Tibial nerve (tissue), 4 donors: Measurements from ENCODE around the gene CACNG1. TPM values are rescaled to one million over a fixed set of nuclear protein-coding genes. Genes with fewer than 3 reads are reported as not detected.
"Not testable (repeated sequence)": the region's sequence is repeated elsewhere in the genome, so short reads cannot be mapped to it uniquely, and the experiment has no call there.

ENCODE experiments used
- DNase-seq, 2 donors: peaks; one replicate each; pipeline ENCODE4 v3.0.0-alpha.2; 2019; ENCODE audit warnings: low spot score in 2 of 2
- H3K27ac ChIP-seq, 4 donors: fragments of 200-600 bp; sonication (generic) in 3 of 4; one replicate each; pipeline ENCODE4 v1.5.1; 2017 to 2019; ENCODE audit warnings: mild to moderate bottlenecking in 1 of 4
- H3K27me3 ChIP-seq, 2 donors: fragments of 200-600 bp; sonication (generic) in 1 of 2; one replicate each; pipeline versions ENCODE4 v1.5.1 to v1.6.0; 2017 to 2019
- H3K36me3 ChIP-seq, 3 donors: fragments of 200-600 bp; sonication (generic); one replicate each; pipeline ENCODE4 v1.5.1; 2018 to 2019
- H3K4me1 ChIP-seq, 4 donors: fragments of 200-600 bp; sonication (generic) in 3 of 4; one replicate each; pipeline ENCODE4 v1.5.1; 2017 to 2019
- H3K4me3 ChIP-seq, 4 donors: fragments of 200-600 bp; sonication (generic) in 3 of 4; one replicate each; pipeline ENCODE4 v1.5.1; 2017 to 2019; ENCODE audit warnings: mild to moderate bottlenecking in 1 of 4, moderate library complexity in 1 of 4
- H3K9me3 ChIP-seq, 4 donors: fragments of 200-600 bp; sonication (generic) in 3 of 4; one replicate each; pipeline ENCODE4 v1.5.1; 2017 to 2019
- CTCF ChIP-seq, 5 experiments: fragments of 200-600 bp in 3 of 5; fragments of 450-650 bp in 2 of 5; sonication (generic) in 3 of 5; IDR thresholded peaks; one replicate each; pipeline ENCODE4 v1.5.1; 2016 to 2019; ENCODE audit warnings: antibody characterized with exemption in 5 of 5, mild to moderate bottlenecking in 3 of 5, moderate library complexity in 2 of 5
- EP300 ChIP-seq, 2 donors: sonication (generic); formaldehyde crosslinking; IDR thresholded peaks; one replicate each; pipeline ENCODE4 v1.6.1; 2017; ENCODE audit warnings: antibody characterized with exemption in 2 of 2, mild to moderate bottlenecking in 1 of 2
- POLR2A ChIP-seq, 2 donors: fragments of 450-650 bp; IDR thresholded peaks; one replicate each; pipeline ENCODE4 v1.6.1; 2017; ENCODE audit warnings: antibody characterized with exemption in 2 of 2, mild to moderate bottlenecking in 2 of 2, moderate library complexity in 2 of 2
- WGBS, 2 donors: methylation state at CpG; one replicate each; pipeline ENCODE4 v1.1.5; 2018; 5-methylcytosine and 5-hydroxymethylcytosine counted together
- total RNA-seq, 4 donors: library from RNA; depleted of rRNA; stranded (reverse); fragments of >200 nt; gene quantifications; one replicate each; pipeline ENCODE4 v1.1.0, GENCODE V29; 2016

The CACNG1 gene
- total RNA-seq, 4 donors from 2014 or later: not detected

GRCh38 chr17:67032985-67033384 is 11.4 kb upstream of the CACNG1 start:
- Histone ChIP-seq H3K36me3 (no peaks in the 10 kb centered on the region), H3K4me3 (no peak overlapping the region), H3K27ac (no peak overlapping the region), H3K9me3 (no peaks in the 10 kb centered on the region), H3K27me3 (no peaks in the 10 kb centered on the region), H3K4me1 (no peaks in the 10 kb centered on the region)
- no peak for DNase-seq
- TF ChIP-seq POLR2A (IDR thresholded peaks at IDR 0.05) (no peak), CTCF (IDR thresholded peaks at IDR 0.05) (no peak), EP300 (IDR thresholded peaks at IDR 0.05) (no peak)
- 88 to 96% methylated on average over 13 of the region's 13 CpGs for WGBS, 2 donors

DNA sequence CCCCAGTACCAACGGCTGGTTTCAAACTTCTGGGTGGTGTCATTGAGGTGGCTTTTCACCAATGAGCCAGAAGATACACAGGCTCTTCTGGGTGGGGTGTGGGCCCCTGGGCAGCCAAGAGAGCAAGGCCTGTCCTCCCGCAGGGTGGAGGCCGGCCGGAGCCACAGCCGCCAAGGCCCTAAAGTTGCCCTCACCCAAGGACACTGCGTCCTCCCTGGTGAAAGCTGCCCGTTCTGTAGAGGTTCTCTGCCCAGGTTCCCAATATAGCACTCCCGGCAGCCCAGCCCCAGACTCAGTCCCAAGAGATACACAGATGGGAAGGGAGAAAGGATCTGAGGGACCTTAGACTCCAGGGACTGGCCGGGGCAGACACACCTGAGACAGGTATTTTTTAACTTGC is 10.7 kb upstream of the CACNG1 start:
- no peak for DNase-seq
- TF ChIP-seq POLR2A (IDR thresholded peaks at IDR 0.05) (no peak), EP300 (IDR thresholded peaks at IDR 0.05) (no peak), CTCF (IDR thresholded peaks at IDR 0.05) (no peak)
- Histone ChIP-seq H3K4me1 (no peaks in the 10 kb centered on the region), H3K4me3 (no peak overlapping the region), H3K27ac (no peak overlapping the region), H3K9me3 (no peaks in the 10 kb centered on the region), H3K27me3 (no peaks in the 10 kb centered on the region), H3K36me3 (no peaks in the 10 kb centered on the region)
- 82 to 89% methylated on average over 5 to 9 of the region's 9 CpGs for WGBS, 2 donors

DNA sequence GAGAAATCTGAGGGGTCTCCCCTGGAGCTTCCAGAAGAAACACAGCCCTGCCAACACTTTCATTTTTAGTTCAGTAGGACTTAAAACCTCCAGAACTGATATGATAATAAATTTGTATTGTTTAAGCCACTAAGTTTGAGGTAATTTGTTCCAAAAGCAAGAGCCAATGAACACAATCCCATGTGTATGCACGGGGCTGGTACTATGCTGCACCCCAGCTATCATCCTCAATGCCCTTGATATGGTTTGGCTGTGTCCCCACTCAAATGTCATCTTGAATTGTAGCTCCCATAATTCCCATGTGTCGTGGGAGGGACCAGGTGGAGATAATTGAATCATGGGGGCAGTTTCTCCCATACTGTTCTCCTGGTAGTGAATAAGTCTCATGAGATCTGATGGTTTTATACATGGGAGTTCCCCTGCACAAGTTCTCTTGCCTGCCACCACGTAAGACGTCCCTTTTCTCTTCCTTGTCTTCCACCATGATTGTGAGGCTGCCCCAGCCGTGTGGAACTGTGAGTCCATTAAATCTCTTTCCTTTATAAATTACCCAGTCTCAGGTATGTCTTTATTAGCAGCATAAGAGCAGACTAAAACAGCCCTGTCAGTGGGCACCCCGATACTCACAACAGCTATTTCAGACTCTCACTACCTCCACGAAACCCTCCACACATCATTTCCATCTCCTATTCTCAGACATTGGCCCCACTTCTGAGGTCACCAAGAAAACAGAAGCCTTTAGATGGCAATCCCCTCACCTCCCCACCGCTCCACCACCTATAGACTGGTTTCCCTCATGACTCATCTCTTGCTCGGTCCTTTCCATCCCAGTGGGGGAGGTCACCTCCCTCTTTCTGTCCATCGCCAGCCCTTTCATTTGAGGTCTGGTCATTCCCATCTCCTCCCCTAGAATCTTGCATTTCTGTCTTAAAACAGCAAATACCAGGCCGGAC is 8.9 kb upstream of the CACNG1 start:
- H3K4me1 ChIP-seq: no peaks in the 10 kb centered on the region
- H3K4me3 ChIP-seq: no peak overlapping the region
- no peaks in the 10 kb centered on the region for H3K27me3 ChIP-seq
- H3K27ac ChIP-seq: no peak overlapping the region
- DNase-seq: no peak
- 75 to 86% methylated on average over 11 of the region's 11 CpGs for WGBS, 2 donors
- no peaks in the 10 kb centered on the region for H3K9me3 ChIP-seq
- no peaks in the 10 kb centered on the region for H3K36me3 ChIP-seq
- TF ChIP-seq POLR2A (IDR thresholded peaks at IDR 0.05) (no peak), EP300 (IDR thresholded peaks at IDR 0.05) (no peak), CTCF (IDR thresholded peaks at IDR 0.05) (no peak)

- Histone ChIP-seq H3K36me3 (no peaks in the 10 kb centered on the region), H3K4me1 (no peaks in the 10 kb centered on the region), H3K27me3 (no peaks in the 10 kb centered on the region), H3K4me3 (no peak overlapping the region), H3K9me3 (no peaks in the 10 kb centered on the region), H3K27ac (no peak overlapping the region)
- no peak for DNase-seq
- TF ChIP-seq POLR2A (IDR thresholded peaks at IDR 0.05) (no peak), CTCF (IDR thresholded peaks at IDR 0.05) (no peak), EP300 (IDR thresholded peaks at IDR 0.05) (no peak)
- WGBS, 2 donors: 38 to 61% methylated on average over 5 of the region's 5 CpGs
These were observed 5.4 kb upstream of the CACNG1 start for GRCh38 chr17:67038861-67039365.

DNA sequence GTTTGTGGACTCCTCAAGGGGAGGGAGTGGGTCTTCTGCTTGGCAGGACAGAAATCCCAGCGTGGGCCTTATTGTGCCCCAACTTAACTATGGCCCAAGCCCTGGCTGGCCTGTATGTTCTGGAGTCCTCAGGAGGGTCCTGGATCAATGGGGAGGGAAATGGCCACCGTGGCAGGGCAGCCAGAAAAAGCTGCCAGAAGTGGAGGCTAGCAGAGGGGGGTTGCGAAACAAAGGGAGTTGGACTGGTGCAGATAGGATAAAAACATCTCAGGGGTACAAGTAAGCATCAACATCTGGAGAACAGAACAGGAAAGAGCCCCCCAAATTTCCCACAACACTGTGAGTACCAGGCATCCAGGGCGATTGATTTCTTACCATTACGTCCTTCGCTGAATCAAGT is 3.7 kb upstream of the CACNG1 start:
- Histone ChIP-seq H3K27ac (no peak overlapping the region), H3K4me1 (no peaks in the 10 kb centered on the region), H3K4me3 (no peak overlapping the region), H3K27me3 (no peaks in the 10 kb centered on the region), H3K36me3 (no peaks in the 10 kb centered on the region), H3K9me3 (no peaks in the 10 kb centered on the region)
- no peak for DNase-seq
- TF ChIP-seq CTCF (IDR thresholded peaks at IDR 0.05) (no peak), EP300 (IDR thresholded peaks at IDR 0.05) (no peak), POLR2A (IDR thresholded peaks at IDR 0.05) (no peak)
- 85 to 87% methylated on average over 5 to 6 of the region's 6 CpGs for WGBS, 2 donors

DNA sequence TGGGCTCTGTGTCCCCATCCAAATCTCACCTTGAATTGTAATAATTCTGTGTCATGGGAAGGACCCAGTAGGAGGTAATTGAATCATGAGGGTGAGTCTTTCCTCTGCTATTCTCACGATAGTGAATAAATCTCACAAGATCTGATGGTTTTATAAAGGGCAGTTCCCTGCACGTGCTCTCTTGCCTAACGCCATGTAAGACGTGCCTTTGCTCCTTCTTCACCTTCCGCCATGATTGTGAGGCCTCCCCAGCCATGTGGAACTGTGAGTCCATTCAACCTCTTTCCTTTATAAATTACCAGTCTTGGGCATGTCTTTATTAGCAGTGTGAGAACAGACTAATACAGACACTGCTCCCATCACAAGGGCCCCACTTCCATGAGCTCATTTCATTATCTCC is 3.2 kb upstream of the CACNG1 start:
- WGBS, 2 donors: 92 to 96% methylated on average over 5 of the region's 5 CpGs
- not testable (repeated sequence) for H3K27me3 ChIP-seq, H3K9me3 ChIP-seq, H3K4me1 ChIP-seq, DNase-seq, H3K4me3 ChIP-seq, H3K36me3 ChIP-seq, H3K27ac ChIP-seq
